HCT116 (cell line): ENCODE results near the gene ATCAY. TPM values are rescaled to one million over a fixed set of nuclear protein-coding genes. Genes with fewer than 3 reads are reported as not detected.

Source experiments
- ATAC-seq: fragments of 200-7000 bp; cut with Tn5 transposase; 2 replicates; pipeline ENCODE4 v1.9.1; 2020; ENCODE audit warnings: mild to moderate bottlenecking, moderate library complexity
- BruUV-seq: library from RNA; stranded (reverse); fragments of 400-500 nt; replicated peaks from 2 replicates; lab custom pipeline; 2021; lab: Mats Ljungman, UMichigan
- CTCF ChIA-PET: fragments of 300-600 bp; sonication (Branson Sonifier 250); formaldehyde crosslinking; loops from one replicate; lab custom pipeline; 2021; ENCODE audit warnings: antibody characterized with exemption; lab: Charles Lee
- POLR2A ChIA-PET: fragments of 300-600, 350-600 bp; sonication (Branson Sonifier 250); formaldehyde crosslinking; loops from one replicate; lab custom pipeline; 2021; ENCODE audit warnings: antibody characterized with exemption; lab: Charles Lee
- RAD21 ChIA-PET, 2 experiments: fragments of 300-600 bp; sonication (Branson Sonifier 250); formaldehyde crosslinking; loops; one replicate each; lab custom pipeline; 2023; ENCODE audit warnings: low total read pairs in 2 of 2; ENCODE audit not compliant: uncharacterized antibody in 2 of 2, unreplicated experiment in 2 of 2, low non-redundant PET in 1 of 2; lab: Charles Lee
- DNase-seq: peaks from one replicate; pipeline ENCODE4 v3.0.0-alpha.2; 2010; ENCODE audit warnings: low read depth, low spot score
- H2AFZ ChIP-seq: fragments of 200-600 bp; shearing (Covaris generic), sonication (generic); 2 replicates; pipeline ENCODE4 v1.6.1; 2017; ENCODE audit warnings: low read depth, mixed run types, mixed read lengths, antibody characterized with exemption, low read length; ENCODE audit not compliant: poor library complexity, severe bottlenecking
- H3K27ac ChIP-seq: 2 replicates; pipeline ENCODE4 v1.5.1; 2012; ENCODE audit warnings: low read depth, low read length
- H3K27me3 ChIP-seq: fragments of 200-600 bp; sonication (generic); 2 replicates; pipeline ENCODE4 v1.6.1; 2016; ENCODE audit warnings: mixed run types, low read length, mixed read lengths; ENCODE audit not compliant: insufficient read depth
- H3K36me3 ChIP-seq, 2 experiments: fragments of 200-500 bp in 1 of 2; fragments of 200-600 bp in 1 of 2; sonication (Bioruptor generic) in 1 of 2; sonication (generic) in 1 of 2; 2 replicates each; pipeline versions ENCODE4 v1.5.1 to v1.6.1; 2014 to 2016; ENCODE audit warnings: low read length in 2 of 2, inconsistent platforms in 1 of 2, mixed read lengths in 1 of 2, mixed run types in 1 of 2; ENCODE audit not compliant: insufficient read depth in 2 of 2, control insufficient read depth in 1 of 2
- H3K4me1 ChIP-seq, 2 experiments: fragments of 200-600 bp in 1 of 2; sonication (generic) in 1 of 2; 2 replicates each; pipeline versions ENCODE4 v1.5.1 to v1.6.1; 2012 to 2017; ENCODE audit warnings: low read length in 2 of 2, inconsistent platforms in 1 of 2, mild to moderate bottlenecking in 1 of 2, mixed read lengths in 1 of 2, mixed run types in 1 of 2, moderate library complexity in 1 of 2; ENCODE audit not compliant: insufficient read depth in 2 of 2, control insufficient read depth in 1 of 2
- H3K4me2 ChIP-seq: fragments of 200-600 bp; sonication (generic); 2 replicates; pipeline ENCODE4 v1.6.1; 2017; ENCODE audit warnings: mixed run types, low read length, mixed read lengths
- H3K4me3 ChIP-seq, 2 experiments: fragments of 200-600 bp in 1 of 2; sonication (generic) in 1 of 2; replicated peaks in 1 of 2; 2 replicates each; pipeline ENCODE4 v1.5.1; 2011 to 2016; ENCODE audit warnings: low read length in 2 of 2, control low read depth in 1 of 2, low read depth in 1 of 2, mild to moderate bottlenecking in 1 of 2, mixed read lengths in 1 of 2, mixed run types in 1 of 2
- H3K79me2 ChIP-seq: fragments of 200-600 bp; sonication (generic); 2 replicates; pipeline ENCODE4 v1.6.1; 2017; ENCODE audit warnings: mild to moderate bottlenecking, mixed run types, low read length, moderate library complexity, mixed read lengths; ENCODE audit not compliant: insufficient read depth
- H3K9ac ChIP-seq: fragments of 200-600 bp; sonication (generic); 2 replicates; pipeline ENCODE4 v1.6.1; 2016; ENCODE audit warnings: low read length, mixed read lengths
- H3K9me2 ChIP-seq: fragments of 200-600 bp; sonication (generic), shearing (Covaris generic); 2 replicates; pipeline ENCODE4 v1.6.1; 2017; ENCODE audit warnings: mixed run types, mild to moderate bottlenecking, moderate library complexity; ENCODE audit not compliant: insufficient read depth
- H3K9me3 ChIP-seq, 2 experiments: fragments of 200-500 bp in 1 of 2; fragments of 200-600 bp in 1 of 2; sonication (Bioruptor generic) in 1 of 2; sonication (generic) in 1 of 2; 2 replicates each; pipeline ENCODE4 v1.6.1; 2014 to 2017; ENCODE audit warnings: low read length in 2 of 2, mixed read lengths in 2 of 2, inconsistent platforms in 1 of 2, low read depth in 1 of 2, mild to moderate bottlenecking in 1 of 2, mixed run types in 1 of 2, moderate library complexity in 1 of 2; ENCODE audit not compliant: control insufficient read depth in 1 of 2, insufficient read depth in 1 of 2
- H4K20me1 ChIP-seq: fragments of 200-600 bp; sonication (generic), shearing (Covaris generic); 2 replicates; pipeline ENCODE4 v1.6.1; 2017; ENCODE audit warnings: mixed run types, mild to moderate bottlenecking, moderate library complexity; ENCODE audit not compliant: insufficient read depth
- CBX3 ChIP-seq: IDR thresholded peaks from 2 replicates; pipeline ENCODE4 v1.6.1; 2012; ENCODE audit warnings: low read depth
- ELF1 ChIP-seq: IDR thresholded peaks from 2 replicates; pipeline ENCODE4 v1.6.1; 2012; ENCODE audit warnings: low read depth, borderline replicate concordance
- EZH2 ChIP-seq: fragments of 200-600 bp; sonication (generic); IDR thresholded peaks from 2 replicates; pipeline ENCODE4 v1.6.1; 2017; ENCODE audit warnings: antibody characterized with exemption, mixed run types
- POLR2A ChIP-seq: IDR thresholded peaks from 2 replicates; pipeline ENCODE4 v1.7.0; 2011; ENCODE audit warnings: borderline replicate concordance; ENCODE audit not compliant: insufficient read depth, insufficient read length; ENCODE audit errors: extremely low read depth
- SP1 ChIP-seq: IDR thresholded peaks from 2 replicates; pipeline ENCODE4 v1.6.1; 2012; ENCODE audit warnings: low read depth
- TCF7L2 ChIP-seq: IDR thresholded peaks from 2 replicates; pipeline ENCODE4 v1.7.0; 2011; ENCODE audit warnings: borderline replicate concordance, inconsistent platforms; ENCODE audit not compliant: insufficient read depth, insufficient read length; ENCODE audit errors: extremely low read depth
- YY1 ChIP-seq: IDR thresholded peaks from 2 replicates; pipeline ENCODE4 v1.6.1; 2011; ENCODE audit warnings: low read length, low read depth, moderate library complexity, mild to moderate bottlenecking; ENCODE audit not compliant: insufficient replicate concordance; ENCODE audit errors: extremely low read depth
- ZFX ChIP-seq: fragments of 450-650 bp; IDR thresholded peaks from 2 replicates; pipeline ENCODE4 v1.6.1; 2017
- intact Hi-C: fragments of 100-400 bp; cut with micrococcal nuclease; formaldehyde crosslinking; loops from 2 replicates; pipeline ENCODE4 v1.10.0; 2022
- total RNA-seq: library from RNA; stranded (reverse); gene quantifications from one replicate; pipeline ENCODE4 v1.2.1, GENCODE V29; 2021; ENCODE audit not compliant: unreplicated experiment
- TF ChIP-seq, protein P1 (sequence below): IDR thresholded peaks from 2 replicates; pipeline ENCODE4 v1.6.1; 2012
- TF ChIP-seq, protein P2 (sequence below): IDR thresholded peaks from 2 replicates; pipeline ENCODE4 v1.6.1; 2011; ENCODE audit warnings: mild to moderate bottlenecking, low read length, moderate library complexity; ENCODE audit not compliant: insufficient replicate concordance; ENCODE audit errors: extremely low read depth
- TF ChIP-seq, protein P3 (sequence below): IDR thresholded peaks from 2 replicates; pipeline ENCODE4 v1.6.1; 2012

The ATCAY gene
- total RNA-seq, 1 experiment from 2014 or later, result not detected

DNA sequence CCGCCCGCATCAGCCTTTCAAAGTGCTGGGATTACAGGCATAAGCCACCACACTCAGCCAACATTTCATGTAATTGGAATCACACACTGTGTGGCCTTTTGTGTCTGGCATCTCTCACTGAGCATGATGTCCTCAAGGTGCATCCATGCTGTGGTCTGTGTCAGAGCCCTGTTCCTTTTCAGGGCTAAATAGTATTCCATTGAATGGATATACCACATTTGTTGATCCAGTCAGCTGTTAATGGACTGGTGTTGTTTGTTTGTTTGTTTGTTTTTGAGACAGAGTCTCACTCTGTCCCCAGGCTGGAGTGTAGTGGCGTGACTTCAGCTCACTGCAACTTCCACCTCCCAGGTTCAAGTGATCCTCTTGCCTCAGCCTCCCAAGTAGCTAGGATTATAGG lies 17.9 kb downstream of the ATCAY start:
- no peak for DNase-seq
- CTCF ChIA-PET, result no interaction called here
- H3K27me3 ChIP-seq, result no peaks in the 10 kb centered on the region
- no peak overlapping the region for H3K4me3 ChIP-seq
- POLR2A ChIA-PET, result interaction anchor here (0.8 kb wide), 1 partner anchor 16 kb away, joined by 3 read pairs; no protein-coding TSS in a partner anchor
- BruUV-seq, result no TSS peak
- H4K20me1 ChIP-seq, result no peaks in the 10 kb centered on the region
- TF ChIP-seq TCF7L2, result no peak
- TF ChIP-seq CBX3, result 0 out of 2 replicates have a peak, but pooled peaks have one; percentile 30
- TF ChIP-seq, all 23 proteins: peak for 1
- Histone ChIP-seq H3K9me2 (no peaks in the 10 kb centered on the region), H3K27ac (no peak overlapping the region), H3K9me3 (no peaks in the 10 kb centered on the region), H3K9ac (no peak overlapping the region), H3K4me2 (no peak overlapping the region), H2AFZ (no peak overlapping the region), H3K4me1 (no peaks in the 10 kb centered on the region), H3K79me2 (no peaks in the 10 kb centered on the region), H3K36me3 (no peaks in the 10 kb centered on the region)
- RAD21 ChIA-PET, result no interaction called here
- no peak for ATAC-seq
- intact Hi-C loops, result no loop called here

DNA sequence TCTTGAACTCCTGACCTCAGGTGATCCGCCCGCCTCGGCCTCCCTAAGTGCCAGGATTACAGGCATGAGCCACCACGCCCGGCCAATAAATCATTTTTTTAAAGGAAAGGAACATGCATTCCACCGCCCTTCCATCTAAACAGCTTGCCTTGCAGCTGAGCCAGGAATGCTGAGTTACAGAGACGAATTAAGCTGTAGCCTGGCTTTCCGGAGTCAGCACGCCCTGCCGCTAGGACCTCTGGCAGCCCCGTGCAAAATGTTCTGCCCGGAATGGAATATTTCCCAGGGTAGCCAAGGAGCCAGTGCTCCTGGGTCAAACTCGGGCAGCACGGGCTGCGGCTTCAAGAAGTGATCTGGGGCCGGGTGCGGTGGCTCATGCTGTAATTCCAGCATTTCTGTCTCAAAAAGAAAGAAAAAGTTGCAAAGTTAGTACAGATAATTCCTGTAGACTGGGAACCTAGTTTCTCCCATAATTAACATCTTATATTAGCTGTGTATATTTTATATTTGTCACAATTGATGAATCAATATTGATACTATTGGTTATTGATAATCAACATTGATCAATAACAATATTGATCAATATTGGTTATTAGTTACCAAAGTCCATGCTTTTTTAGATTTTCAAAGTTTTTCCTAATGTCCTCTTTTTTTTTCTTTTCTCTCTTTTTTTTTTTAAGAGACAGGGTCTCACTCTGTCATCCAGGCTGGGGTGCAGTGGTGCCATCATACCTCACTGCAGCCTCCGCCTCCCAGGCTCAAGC lies 19.2 kb downstream of the ATCAY start:
- no peak overlapping the region for H3K4me2 ChIP-seq
- CTCF ChIA-PET, result no interaction called here
- ATAC-seq, result no peak

More for the DNA sequence above, 19.2 kb downstream of the ATCAY start:
- no peaks in the 10 kb centered on the region for H3K4me1 ChIP-seq
- H3K79me2 ChIP-seq, result no peaks in the 10 kb centered on the region
- TF ChIP-seq YY1, result no peak
- TF ChIP-seq, protein P1, sequence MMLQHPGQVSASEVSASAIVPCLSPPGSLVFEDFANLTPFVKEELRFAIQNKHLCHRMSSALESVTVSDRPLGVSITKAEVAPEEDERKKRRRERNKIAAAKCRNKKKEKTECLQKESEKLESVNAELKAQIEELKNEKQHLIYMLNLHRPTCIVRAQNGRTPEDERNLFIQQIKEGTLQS, result no peak
- no peak for TF ChIP-seq EZH2
- TF ChIP-seq, protein P2, sequence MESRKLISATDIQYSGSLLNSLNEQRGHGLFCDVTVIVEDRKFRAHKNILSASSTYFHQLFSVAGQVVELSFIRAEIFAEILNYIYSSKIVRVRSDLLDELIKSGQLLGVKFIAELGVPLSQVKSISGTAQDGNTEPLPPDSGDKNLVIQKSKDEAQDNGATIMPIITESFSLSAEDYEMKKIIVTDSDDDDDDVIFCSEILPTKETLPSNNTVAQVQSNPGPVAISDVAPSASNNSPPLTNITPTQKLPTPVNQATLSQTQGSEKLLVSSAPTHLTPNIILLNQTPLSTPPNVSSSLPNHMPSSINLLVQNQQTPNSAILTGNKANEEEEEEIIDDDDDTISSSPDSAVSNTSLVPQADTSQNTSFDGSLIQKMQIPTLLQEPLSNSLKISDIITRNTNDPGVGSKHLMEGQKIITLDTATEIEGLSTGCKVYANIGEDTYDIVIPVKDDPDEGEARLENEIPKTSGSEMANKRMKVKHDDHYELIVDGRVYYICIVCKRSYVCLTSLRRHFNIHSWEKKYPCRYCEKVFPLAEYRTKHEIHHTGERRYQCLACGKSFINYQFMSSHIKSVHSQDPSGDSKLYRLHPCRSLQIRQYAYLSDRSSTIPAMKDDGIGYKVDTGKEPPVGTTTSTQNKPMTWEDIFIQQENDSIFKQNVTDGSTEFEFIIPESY, result no peak
- TF ChIP-seq POLR2A, result no peak
- TF ChIP-seq, protein P3, sequence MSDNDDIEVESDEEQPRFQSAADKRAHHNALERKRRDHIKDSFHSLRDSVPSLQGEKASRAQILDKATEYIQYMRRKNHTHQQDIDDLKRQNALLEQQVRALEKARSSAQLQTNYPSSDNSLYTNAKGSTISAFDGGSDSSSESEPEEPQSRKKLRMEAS, result no peak
- TF ChIP-seq ZFX, result no peak
- no peak for TF ChIP-seq SP1
- TF ChIP-seq ELF1, result no peak
- H3K9me2 ChIP-seq, result no peaks in the 10 kb centered on the region
- no peaks in the 10 kb centered on the region for H3K9me3 ChIP-seq
- no peaks in the 10 kb centered on the region for H3K36me3 ChIP-seq
- no peak overlapping the region for H2AFZ ChIP-seq
- DNase-seq, result no peak
- ChIA-PET RAD21 (no interaction called here), POLR2A (no interaction called here)
- H3K4me3 ChIP-seq, result no peak overlapping the region
- H3K9ac ChIP-seq, result no peak overlapping the region
- H3K27me3 ChIP-seq, result no peaks in the 10 kb centered on the region
- no TSS peak for BruUV-seq
- no peaks in the 10 kb centered on the region for H4K20me1 ChIP-seq
- H3K27ac ChIP-seq, result no peak overlapping the region
- intact Hi-C loops, result no loop called here
